ENCODE measurements around the gene SLC25A51.
A peak's percentile ranks its signal among the peaks of the same experiment; 100 is the strongest.

The SLC25A51 gene

GRCh38 chr9:37937366-37937765, 33.4 kb upstream of the SLC25A51 start:
- no peak for DNase-seq (ENCODE audit: low spot score)

GRCh38 chr9:37936965-37937364, 33.0 kb upstream of the SLC25A51 start:
- no peak for DNase-seq (ENCODE audit: low spot score)

- DNase-seq (ENCODE audit: low spot score) = no peak
Observed at GRCh38 chr9:37936376-37936775, 32.4 kb upstream of the SLC25A51 start.

GRCh38 chr9:37935096-37935495, 31.2 kb upstream of the SLC25A51 start:
- no peak for DNase-seq (ENCODE audit: low spot score)

GRCh38 chr9:37931592-37931991, 27.7 kb upstream of the SLC25A51 start:
- no peak for DNase-seq (ENCODE audit: low spot score)

- DNase-seq (ENCODE audit: low spot score) = peak; percentile 65
Observed at GRCh38 chr9:37929441-37929895, 25.5 kb upstream of the SLC25A51 start.

GRCh38 chr9:37928552-37929430, 24.9 kb upstream of the SLC25A51 start:
- DNase-seq (ENCODE audit: low spot score) = no peak

- no peak for DNase-seq (ENCODE audit: low spot score)
Observed at GRCh38 chr9:37927601-37928551, 23.9 kb upstream of the SLC25A51 start.

GRCh38 chr9:37927132-37927531, 23.2 kb upstream of the SLC25A51 start:
- DNase-seq (ENCODE audit: low spot score) = no peak

- DNase-seq (ENCODE audit: low spot score) = no peak
Observed at GRCh38 chr9:37926737-37927118, 22.8 kb upstream of the SLC25A51 start.

- DNase-seq (ENCODE audit: low spot score) = no peak
Observed at GRCh38 chr9:37925786-37926736, 22.1 kb upstream of the SLC25A51 start.

- no peak for DNase-seq (ENCODE audit: low spot score)
Observed at GRCh38 chr9:37925006-37925405, 21.1 kb upstream of the SLC25A51 start.

- no peak for DNase-seq (ENCODE audit: low spot score)
Observed at GRCh38 chr9:37924538-37924937, 20.6 kb upstream of the SLC25A51 start.

- no peak for DNase-seq (ENCODE audit: low spot score)
Observed at GRCh38 chr9:37923796-37924427, 20.0 kb upstream of the SLC25A51 start.

GRCh38 chr9:37923118-37923795, 19.3 kb upstream of the SLC25A51 start:
- no peak for DNase-seq (ENCODE audit: low spot score)

GRCh38 chr9:37922363-37923117, 18.6 kb upstream of the SLC25A51 start:
- no peak for DNase-seq (ENCODE audit: low spot score)

GRCh38 chr9:37921546-37922300, 17.8 kb upstream of the SLC25A51 start:
- DNase-seq (ENCODE audit: low spot score) = no peak

GRCh38 chr9:37921168-37921510, 17.2 kb upstream of the SLC25A51 start:
- no peak for DNase-seq (ENCODE audit: low spot score)

Data from SW480 (cell line).